ENCODE results near the gene TPMT. TPM values are rescaled to one million over a fixed set of nuclear protein-coding genes. Genes with fewer than 3 reads are reported as not detected.
A peak's percentile ranks its signal among the peaks of the same experiment; 100 is the strongest.

TPMT gene
- total and polyA plus RNA-seq, 2 of the 13 experiments (the other 11 are each of a cell fraction or from before 2014, with no cell fraction given): 11.1 to 22.8 TPM

DNA sequence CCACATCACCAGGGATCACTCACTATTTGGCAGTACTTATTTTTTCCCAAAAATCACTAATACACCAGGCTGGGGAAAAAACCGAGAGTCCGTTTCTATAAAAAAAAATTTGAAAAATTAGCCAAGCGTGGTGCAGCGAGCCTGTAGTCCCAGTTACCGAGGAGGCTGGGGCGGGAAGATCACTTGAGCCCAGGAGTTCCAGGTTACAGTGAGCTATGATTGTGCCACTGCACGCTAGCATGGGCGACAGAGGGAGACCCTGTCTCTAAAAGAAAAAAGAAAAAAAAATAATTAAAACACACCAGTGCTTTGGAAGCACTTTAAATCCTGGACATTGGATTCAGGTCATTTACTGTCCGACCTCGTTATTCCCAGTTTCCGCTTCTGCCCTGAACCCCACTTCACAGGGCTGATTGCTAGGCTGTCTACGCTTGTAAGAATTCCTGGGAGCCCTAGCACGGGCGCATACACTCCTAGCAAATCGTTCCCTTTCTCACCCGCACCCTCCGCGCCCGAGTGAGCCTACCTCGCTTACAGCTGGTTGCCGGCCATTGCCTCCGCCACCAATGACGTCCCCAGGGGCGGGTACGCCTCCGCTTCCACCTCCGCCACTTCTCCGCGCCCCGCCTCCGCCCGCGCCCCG, at the start of gene TPMT (continued):
- TF ChIP-seq, protein P1, sequence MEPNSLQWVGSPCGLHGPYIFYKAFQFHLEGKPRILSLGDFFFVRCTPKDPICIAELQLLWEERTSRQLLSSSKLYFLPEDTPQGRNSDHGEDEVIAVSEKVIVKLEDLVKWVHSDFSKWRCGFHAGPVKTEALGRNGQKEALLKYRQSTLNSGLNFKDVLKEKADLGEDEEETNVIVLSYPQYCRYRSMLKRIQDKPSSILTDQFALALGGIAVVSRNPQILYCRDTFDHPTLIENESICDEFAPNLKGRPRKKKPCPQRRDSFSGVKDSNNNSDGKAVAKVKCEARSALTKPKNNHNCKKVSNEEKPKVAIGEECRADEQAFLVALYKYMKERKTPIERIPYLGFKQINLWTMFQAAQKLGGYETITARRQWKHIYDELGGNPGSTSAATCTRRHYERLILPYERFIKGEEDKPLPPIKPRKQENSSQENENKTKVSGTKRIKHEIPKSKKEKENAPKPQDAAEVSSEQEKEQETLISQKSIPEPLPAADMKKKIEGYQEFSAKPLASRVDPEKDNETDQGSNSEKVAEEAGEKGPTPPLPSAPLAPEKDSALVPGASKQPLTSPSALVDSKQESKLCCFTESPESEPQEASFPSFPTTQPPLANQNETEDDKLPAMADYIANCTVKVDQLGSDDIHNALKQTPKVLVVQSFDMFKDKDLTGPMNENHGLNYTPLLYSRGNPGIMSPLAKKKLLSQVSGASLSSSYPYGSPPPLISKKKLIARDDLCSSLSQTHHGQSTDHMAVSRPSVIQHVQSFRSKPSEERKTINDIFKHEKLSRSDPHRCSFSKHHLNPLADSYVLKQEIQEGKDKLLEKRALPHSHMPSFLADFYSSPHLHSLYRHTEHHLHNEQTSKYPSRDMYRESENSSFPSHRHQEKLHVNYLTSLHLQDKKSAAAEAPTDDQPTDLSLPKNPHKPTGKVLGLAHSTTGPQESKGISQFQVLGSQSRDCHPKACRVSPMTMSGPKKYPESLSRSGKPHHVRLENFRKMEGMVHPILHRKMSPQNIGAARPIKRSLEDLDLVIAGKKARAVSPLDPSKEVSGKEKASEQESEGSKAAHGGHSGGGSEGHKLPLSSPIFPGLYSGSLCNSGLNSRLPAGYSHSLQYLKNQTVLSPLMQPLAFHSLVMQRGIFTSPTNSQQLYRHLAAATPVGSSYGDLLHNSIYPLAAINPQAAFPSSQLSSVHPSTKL (CRISPR knock-in tag; IDR thresholded peaks at IDR 0.05): peak; percentile 24; the same call in 1 of the 2 replicates
- TF ChIP-seq SP5 (CRISPR knock-in tag; IDR thresholded peaks at IDR 0.05; ENCODE audit: borderline replicate concordance, low read depth): no peak
- no peak for TF ChIP-seq PAF1 (CRISPR knock-in tag; IDR thresholded peaks at IDR 0.05)
- peak; percentile 79 for TF ChIP-seq HNF1B (CRISPR knock-in tag; IDR thresholded peaks at IDR 0.05)
- TF ChIP-seq NFKBIZ (CRISPR knock-in tag; IDR thresholded peaks at IDR 0.05): 0 out of 2 replicates have a peak, but pooled peaks have one; percentile 7
- TF ChIP-seq, protein P2, sequence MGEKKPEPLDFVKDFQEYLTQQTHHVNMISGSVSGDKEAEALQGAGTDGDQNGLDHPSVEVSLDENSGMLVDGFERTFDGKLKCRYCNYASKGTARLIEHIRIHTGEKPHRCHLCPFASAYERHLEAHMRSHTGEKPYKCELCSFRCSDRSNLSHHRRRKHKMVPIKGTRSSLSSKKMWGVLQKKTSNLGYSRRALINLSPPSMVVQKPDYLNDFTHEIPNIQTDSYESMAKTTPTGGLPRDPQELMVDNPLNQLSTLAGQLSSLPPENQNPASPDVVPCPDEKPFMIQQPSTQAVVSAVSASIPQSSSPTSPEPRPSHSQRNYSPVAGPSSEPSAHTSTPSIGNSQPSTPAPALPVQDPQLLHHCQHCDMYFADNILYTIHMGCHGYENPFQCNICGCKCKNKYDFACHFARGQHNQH (CRISPR knock-in tag; IDR thresholded peaks at IDR 0.05): peak; percentile 40; the same call in 1 of the 2 replicates
- TF ChIP-seq ZNF468 (CRISPR knock-in tag; IDR thresholded peaks at IDR 0.05): no peak
- TF ChIP-seq RFXAP (CRISPR knock-in tag; IDR thresholded peaks at IDR 0.05; ENCODE audit: borderline replicate concordance): no peak
- TF ChIP-seq, protein P3, sequence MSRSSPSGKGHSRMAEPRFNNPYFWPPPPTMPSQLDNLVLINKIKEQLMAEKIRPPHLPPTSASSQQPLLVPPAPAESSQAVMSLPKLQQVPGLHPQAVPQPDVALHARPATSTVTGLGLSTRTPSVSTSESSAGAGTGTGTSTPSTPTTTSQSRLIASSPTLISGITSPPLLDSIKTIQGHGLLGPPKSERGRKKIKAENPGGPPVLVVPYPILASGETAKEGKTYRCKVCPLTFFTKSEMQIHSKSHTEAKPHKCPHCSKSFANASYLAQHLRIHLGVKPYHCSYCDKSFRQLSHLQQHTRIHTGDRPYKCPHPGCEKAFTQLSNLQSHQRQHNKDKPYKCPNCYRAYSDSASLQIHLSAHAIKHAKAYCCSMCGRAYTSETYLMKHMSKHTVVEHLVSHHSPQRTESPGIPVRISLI (CRISPR knock-in tag; IDR thresholded peaks at IDR 0.05; ENCODE audit: borderline replicate concordance): no peak
- no peak for TF ChIP-seq LCORL (IDR thresholded peaks at IDR 0.05)
- peak; percentile 82 for TF ChIP-seq LCORL (CRISPR knock-in tag; IDR thresholded peaks at IDR 0.05)
- TF ChIP-seq NR2F6 (IDR thresholded peaks at IDR 0.05): no peak
- no peak for TF ChIP-seq NR2F6 (CRISPR knock-in tag; IDR thresholded peaks at IDR 0.05)
- TF ChIP-seq IRF2 (CRISPR knock-in tag; IDR thresholded peaks at IDR 0.05): peak; percentile 34; the same call in 1 of the 2 replicates
- TF ChIP-seq ZNF747 (CRISPR knock-in tag; IDR thresholded peaks at IDR 0.05; ENCODE audit: borderline replicate concordance): no peak; the same call in 1 of the 2 replicates
- TF ChIP-seq, protein P4, sequence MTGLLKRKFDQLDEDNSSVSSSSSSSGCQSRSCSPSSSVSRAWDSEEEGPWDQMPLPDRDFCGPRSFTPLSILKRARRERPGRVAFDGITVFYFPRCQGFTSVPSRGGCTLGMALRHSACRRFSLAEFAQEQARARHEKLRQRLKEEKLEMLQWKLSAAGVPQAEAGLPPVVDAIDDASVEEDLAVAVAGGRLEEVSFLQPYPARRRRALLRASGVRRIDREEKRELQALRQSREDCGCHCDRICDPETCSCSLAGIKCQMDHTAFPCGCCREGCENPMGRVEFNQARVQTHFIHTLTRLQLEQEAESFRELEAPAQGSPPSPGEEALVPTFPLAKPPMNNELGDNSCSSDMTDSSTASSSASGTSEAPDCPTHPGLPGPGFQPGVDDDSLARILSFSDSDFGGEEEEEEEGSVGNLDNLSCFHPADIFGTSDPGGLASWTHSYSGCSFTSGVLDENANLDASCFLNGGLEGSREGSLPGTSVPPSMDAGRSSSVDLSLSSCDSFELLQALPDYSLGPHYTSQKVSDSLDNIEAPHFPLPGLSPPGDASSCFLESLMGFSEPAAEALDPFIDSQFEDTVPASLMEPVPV (CRISPR knock-in tag; IDR thresholded peaks at IDR 0.05): no peak
- TF ChIP-seq MLLT10 (CRISPR knock-in tag; IDR thresholded peaks at IDR 0.05): no peak
- TF ChIP-seq, protein P5, sequence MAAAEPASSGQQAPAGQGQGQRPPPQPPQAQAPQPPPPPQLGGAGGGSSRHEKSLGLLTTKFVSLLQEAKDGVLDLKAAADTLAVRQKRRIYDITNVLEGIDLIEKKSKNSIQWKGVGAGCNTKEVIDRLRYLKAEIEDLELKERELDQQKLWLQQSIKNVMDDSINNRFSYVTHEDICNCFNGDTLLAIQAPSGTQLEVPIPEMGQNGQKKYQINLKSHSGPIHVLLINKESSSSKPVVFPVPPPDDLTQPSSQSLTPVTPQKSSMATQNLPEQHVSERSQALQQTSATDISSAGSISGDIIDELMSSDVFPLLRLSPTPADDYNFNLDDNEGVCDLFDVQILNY (CRISPR knock-in tag; conservative IDR thresholded peaks at IDR 0.05): peak; percentile 70; the same call in 1 of the 2 replicates
- no peak for TF ChIP-seq ZNF124 (CRISPR knock-in tag; IDR thresholded peaks at IDR 0.05)

Data from HepG2 (cell line).